Transverse colon (tissue), 4 donors: ENCODE measurements around the gene P2RY6.

Experiments
- CTCF ChIP-seq, 5 experiments: fragments of 200-600 bp in 3 of 5; fragments of 450-650 bp in 2 of 5; sonication (generic) in 3 of 5; IDR thresholded peaks; 1 replicate in 2 of 5; 2 replicates in 3 of 5; pipeline ENCODE4 v1.5.1; 2016 to 2017; ENCODE audit warnings: antibody characterized with exemption in 5 of 5, inconsistent platforms in 3 of 5, mild to moderate bottlenecking in 2 of 5, moderate library complexity in 1 of 5
- EP300 ChIP-seq: sonication (generic); formaldehyde crosslinking; IDR thresholded peaks from one replicate; pipeline ENCODE4 v1.6.1; 2017; ENCODE audit warnings: antibody characterized with exemption, low read depth
- POLR2A ChIP-seq: fragments of 450-650 bp; IDR thresholded peaks from one replicate; pipeline ENCODE4 v1.6.1; 2016; ENCODE audit warnings: antibody characterized with exemption, mild to moderate bottlenecking, moderate library complexity
- POLR2AphosphoS5 ChIP-seq, 3 donors: sonication (generic); formaldehyde crosslinking; IDR thresholded peaks; one replicate each; pipeline ENCODE4 v1.6.1; 2016; ENCODE audit warnings: antibody characterized with exemption in 3 of 3

GRCh38 chr11:73291196-73291595 is 19.1 kb downstream of the P2RY6 start:
- TF ChIP-seq CTCF (IDR thresholded peaks at IDR 0.05) (no peak), POLR2AphosphoS5 (IDR thresholded peaks at IDR 0.05) (no peak), POLR2A (no peak), EP300 (no peak)
